Fibroblast of mammary gland (primary cell): Measurements from ENCODE around the gene TIMM23.
"Not testable (repeated sequence)": the region's sequence is repeated elsewhere in the genome, so short reads cannot be mapped to it uniquely, and the experiment has no call there.

ENCODE experiments used
- DNase-seq: peaks from one replicate; pipeline ENCODE4 v3.0.0-alpha.2; 2010; ENCODE audit warnings: low read depth
- H3K4me3 ChIP-seq: 2 replicates; pipeline ENCODE4 v1.5.1; 2011; ENCODE audit warnings: low read depth, mild to moderate bottlenecking, low read length, moderate library complexity; ENCODE audit not compliant: control insufficient read depth
- TF ChIP-seq, protein P1 (sequence below): conservative IDR thresholded peaks from 2 replicates; pipeline ENCODE4 v1.5.1; 2011; ENCODE audit warnings: low read depth, low read length, inconsistent platforms; ENCODE audit not compliant: control insufficient read depth, insufficient read depth

Gene TIMM23

DNA sequence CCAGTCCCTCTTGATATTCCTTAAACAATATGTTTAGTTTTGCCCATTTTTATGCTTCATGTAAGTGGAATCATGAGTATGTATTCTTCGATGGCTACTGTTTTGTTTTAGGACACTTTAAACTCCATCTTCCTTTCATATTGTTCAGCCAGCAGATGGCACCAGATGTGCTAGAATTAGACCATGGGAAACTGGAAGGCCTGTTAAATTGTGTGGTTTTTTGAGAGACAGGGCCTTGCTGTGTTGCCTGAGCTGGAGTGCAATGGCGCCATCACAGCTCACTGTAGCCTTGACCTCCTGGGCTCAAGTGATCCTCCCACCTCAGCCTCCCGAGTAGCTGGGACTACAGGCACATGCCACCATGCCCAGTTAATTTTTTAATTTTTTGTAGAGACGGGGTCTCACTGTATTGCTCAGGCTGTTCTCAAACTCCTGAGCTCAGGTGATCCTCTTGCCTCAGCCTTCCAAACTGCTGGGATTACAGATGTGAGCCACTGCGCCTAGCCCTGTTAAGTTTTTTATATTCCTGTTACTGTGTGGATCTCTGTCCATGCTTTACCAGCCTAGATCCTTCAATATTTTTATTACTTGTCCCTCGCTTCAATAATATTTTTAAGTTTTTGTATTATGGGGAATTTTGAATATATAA lies 11.4 kb downstream of the TIMM23 start:
- not testable (repeated sequence) for H3K4me3 ChIP-seq
- TF ChIP-seq, protein P1, sequence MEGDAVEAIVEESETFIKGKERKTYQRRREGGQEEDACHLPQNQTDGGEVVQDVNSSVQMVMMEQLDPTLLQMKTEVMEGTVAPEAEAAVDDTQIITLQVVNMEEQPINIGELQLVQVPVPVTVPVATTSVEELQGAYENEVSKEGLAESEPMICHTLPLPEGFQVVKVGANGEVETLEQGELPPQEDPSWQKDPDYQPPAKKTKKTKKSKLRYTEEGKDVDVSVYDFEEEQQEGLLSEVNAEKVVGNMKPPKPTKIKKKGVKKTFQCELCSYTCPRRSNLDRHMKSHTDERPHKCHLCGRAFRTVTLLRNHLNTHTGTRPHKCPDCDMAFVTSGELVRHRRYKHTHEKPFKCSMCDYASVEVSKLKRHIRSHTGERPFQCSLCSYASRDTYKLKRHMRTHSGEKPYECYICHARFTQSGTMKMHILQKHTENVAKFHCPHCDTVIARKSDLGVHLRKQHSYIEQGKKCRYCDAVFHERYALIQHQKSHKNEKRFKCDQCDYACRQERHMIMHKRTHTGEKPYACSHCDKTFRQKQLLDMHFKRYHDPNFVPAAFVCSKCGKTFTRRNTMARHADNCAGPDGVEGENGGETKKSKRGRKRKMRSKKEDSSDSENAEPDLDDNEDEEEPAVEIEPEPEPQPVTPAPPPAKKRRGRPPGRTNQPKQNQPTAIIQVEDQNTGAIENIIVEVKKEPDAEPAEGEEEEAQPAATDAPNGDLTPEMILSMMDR = peak; percentile 28
- peak; percentile 71 for DNase-seq

DNA sequence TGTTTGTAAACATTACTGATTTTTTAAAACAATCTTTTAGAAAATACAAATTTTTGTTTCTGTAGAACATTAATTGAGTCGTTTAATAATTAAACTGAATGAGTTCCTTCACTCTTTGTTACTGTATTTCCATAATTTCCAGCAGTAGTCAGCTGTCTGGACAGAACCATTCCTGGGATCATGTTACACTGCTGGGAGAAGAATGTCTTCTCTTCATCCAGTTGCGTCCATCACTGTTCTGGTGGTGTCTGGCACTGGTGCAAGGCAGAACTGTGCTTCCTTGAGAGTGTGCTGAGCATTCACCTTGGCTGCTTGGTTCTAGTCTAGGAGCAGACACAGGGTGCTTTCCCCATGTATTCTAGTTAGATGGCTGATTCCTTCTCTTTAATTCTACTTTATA lies 12.2 kb downstream of the TIMM23 start:
- not testable (repeated sequence) for DNase-seq, H3K4me3 ChIP-seq

DNA sequence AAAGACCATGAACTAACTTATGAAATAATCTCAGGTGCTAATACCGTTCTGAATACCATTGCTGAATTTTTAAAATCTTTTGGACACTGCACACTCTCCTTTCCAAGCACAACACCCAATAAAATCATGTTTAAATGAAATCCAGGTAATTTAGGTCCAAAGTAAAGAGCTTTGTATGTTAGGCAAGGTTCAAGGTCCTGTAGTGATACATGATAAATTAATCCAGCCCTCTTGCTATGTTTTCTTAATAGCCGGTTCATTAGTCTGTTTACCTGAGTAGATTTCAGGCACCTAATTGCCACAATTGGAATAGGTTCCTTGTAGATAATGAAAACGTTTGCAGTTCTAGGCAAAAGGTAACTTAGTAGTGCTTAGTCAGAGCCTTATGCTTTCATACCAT lies 13.3 kb downstream of the TIMM23 start:
- DNase-seq = not testable (repeated sequence)

DNA sequence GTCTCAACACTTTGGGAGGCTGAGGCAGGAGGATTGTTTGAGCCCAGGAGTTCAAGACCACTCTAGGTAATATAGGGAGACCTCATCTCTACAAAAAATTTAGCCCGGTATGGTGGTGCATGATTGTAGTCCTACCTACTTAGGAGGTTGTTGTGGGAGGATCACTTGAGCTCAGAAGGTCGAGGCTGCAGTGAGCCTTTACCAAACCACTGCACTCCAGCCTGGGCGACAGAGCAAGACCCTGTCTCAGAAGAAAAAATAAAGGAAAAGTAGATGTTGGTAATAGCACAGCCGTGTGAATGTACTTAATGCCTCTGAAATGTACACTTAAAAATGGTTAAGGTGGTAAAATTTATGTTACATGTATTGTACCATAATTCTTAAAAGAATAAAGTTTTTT lies 25.3 kb downstream of the TIMM23 start:
- no peak overlapping the region for H3K4me3 ChIP-seq
- TF ChIP-seq, protein P1 = no peak
- DNase-seq = no peak

More for the DNA sequence above, 13.3 kb downstream of the TIMM23 start:
- not testable (repeated sequence) for H3K4me3 ChIP-seq

DNA sequence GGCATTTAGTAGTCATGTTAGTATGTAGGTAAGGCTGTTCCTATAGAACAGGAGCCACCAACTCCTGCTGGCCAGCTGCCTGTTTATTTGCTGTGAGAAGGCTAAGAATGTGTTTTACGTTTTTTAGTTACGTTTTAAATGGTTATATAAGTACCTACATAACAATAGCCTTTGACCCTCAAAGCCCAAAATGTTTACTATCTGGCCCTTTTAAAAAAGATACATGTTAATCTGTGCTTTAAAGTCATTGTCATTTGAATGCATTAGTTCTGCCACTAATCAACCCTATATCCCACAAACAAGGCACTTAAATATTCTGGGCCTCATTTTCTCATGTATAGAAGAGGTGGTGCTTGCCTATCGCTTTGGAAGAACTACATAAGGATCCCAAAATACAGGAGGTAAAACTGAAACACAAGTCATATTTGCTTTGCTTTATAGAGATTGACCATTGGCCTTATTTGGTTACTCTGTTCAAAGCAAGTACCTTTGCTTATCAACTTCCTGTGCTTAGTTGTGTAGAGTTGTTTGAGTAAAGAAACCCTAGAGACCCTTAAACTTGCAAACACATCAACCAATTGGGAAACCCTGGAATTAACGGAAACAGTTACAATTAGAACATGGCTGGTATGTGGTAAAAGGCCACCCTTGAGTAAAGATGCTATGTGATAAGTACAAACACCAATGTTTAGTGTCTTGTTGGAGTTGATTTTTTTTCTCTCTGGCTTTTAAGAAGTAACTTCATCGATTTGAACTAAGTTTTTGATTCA lies 25.9 kb downstream of the TIMM23 start:
- no peak for DNase-seq
- TF ChIP-seq, protein P1 = no peak

DNA sequence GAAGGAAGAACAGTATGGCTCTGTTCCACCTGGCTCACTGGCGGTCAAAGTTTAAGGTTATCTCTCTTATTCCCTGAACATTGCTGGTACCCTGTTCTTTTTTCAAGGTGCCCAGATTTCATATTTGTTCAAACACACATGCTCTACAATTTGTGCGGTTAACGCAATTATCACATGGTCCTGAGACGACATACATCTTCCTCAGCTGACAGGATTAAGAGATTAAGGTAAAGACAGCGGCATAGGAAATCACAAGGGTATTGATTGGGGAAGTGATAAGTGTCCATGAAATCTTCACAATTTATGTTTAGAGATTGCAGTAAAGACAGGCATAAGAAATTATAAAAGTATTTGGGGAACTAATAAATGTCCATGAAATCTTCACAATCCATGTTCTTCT lies 27.7 kb downstream of the TIMM23 start:
- H3K4me3 ChIP-seq, DNase-seq: not testable (repeated sequence)

More for the DNA sequence above, 25.9 kb downstream of the TIMM23 start:
- H3K4me3 ChIP-seq = no peak overlapping the region

DNA sequence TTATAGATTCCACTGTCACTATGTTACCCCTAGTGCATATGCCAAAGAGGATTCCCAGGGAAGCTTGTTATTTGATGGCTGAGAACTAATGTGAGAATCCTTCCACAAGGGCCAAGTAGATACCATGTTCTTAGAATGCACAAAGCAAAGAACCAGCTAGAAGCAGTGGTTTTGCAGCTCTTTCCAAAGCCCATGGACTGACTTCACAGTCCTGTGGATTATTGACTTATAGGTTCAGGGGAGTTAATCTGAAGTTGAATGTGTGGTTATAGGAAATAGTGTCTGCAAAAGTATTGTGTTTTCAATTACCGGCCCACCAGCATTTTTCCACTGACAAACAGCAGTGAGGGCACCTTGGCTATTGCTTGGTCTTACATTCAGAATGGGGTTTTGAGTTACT lies 28.2 kb downstream of the TIMM23 start:
- H3K4me3 ChIP-seq = no peak overlapping the region
- no peak for DNase-seq
- TF ChIP-seq, protein P1 = no peak

DNA sequence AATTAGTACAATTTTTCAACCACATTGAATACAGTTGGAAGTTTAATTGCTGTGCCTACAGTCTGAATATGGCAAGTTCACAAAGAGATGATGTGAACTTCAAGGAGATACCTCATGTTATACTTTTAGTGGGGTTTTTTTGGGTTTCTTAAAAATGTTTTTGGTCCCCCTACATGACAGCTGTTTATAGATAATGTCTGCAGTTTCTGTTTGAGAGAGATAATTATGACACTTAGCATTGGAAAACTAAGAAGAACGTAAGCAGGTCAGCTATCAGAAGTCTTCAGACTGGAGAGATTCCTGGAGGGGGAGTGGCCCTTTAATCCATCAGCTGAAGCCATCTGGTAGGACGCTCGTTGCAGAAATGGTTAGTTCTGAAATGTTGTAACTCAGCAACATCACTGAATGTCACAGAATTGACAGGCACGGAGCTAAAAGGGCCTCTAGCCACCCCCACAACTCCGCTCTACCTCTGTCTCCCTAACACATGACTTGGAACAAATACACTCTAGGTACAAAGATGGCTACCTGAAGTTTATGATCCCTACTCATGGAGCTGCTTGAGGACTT lies 29.0 kb downstream of the TIMM23 start:
- no peak overlapping the region for H3K4me3 ChIP-seq
- TF ChIP-seq, protein P1 = no peak
- no peak for DNase-seq

DNA sequence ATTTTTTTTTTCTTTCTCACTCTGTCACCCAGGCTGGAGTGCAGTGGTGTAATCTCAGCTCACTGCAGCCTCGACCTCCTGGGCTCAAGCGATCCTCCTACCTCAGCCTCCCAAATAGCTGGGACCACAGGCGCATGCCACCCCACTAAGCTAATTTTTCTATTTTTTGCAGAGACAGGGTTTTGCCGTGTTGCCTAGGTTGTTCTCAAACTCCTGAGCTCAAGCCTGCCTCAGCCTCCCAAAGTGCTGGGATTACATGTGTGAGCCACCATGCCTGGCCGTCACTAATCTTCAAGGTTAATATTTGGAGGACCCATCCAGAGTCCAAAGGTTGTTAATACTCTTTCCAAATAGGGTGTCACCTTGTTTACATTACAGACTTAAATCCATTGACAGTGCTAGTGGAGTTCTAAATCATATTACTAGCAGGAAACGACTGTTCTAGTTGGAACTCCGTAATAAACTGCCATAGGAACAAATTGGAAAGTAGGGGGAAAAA lies 29.9 kb downstream of the TIMM23 start:
- H3K4me3 ChIP-seq, DNase-seq: not testable (repeated sequence)
